IPS-15b (cell line): ENCODE data around the gene AAK1.
"Not testable (repeated sequence)": the region's sequence is repeated elsewhere in the genome, so short reads cannot be mapped to it uniquely, and the experiment has no call there.

Experiments used
- H3K27me3 ChIP-seq: one replicate; pipeline ENCODE4 v1.6.1; 2013; ENCODE audit warnings: low read length; ENCODE audit not compliant: control insufficient read depth, insufficient read depth
- H3K36me3 ChIP-seq: one replicate; pipeline ENCODE4 v1.6.1; 2013; ENCODE audit warnings: low read length; ENCODE audit not compliant: control insufficient read depth, insufficient read depth
- H3K4me1 ChIP-seq: one replicate; pipeline ENCODE4 v1.6.1; 2013; ENCODE audit warnings: mild to moderate bottlenecking, low read length; ENCODE audit not compliant: control insufficient read depth, insufficient read depth
- H3K4me3 ChIP-seq: one replicate; pipeline ENCODE4 v1.5.1; 2013; ENCODE audit warnings: low read depth, low read length
- H3K9ac ChIP-seq: one replicate; pipeline ENCODE4 v1.6.1; 2013; ENCODE audit warnings: low read depth, mild to moderate bottlenecking, low read length
- H3K9me3 ChIP-seq: one replicate; pipeline ENCODE4 v1.6.1; 2013; ENCODE audit warnings: mild to moderate bottlenecking, low read length; ENCODE audit not compliant: control insufficient read depth, insufficient read depth

Gene AAK1

GRCh38 chr2:69429491-69430183 is 213.9 kb downstream of the AAK1 start:
- Histone ChIP-seq H3K27me3 (no peaks in the 10 kb centered on the region), H3K4me1 (no peaks in the 10 kb centered on the region), H3K4me3 (no peak overlapping the region), H3K9ac (no peak overlapping the region), H3K36me3 (peaks cover 2% of the 10 kb centered on the region), H3K9me3 (no peaks in the 10 kb centered on the region)

GRCh38 chr2:69428981-69429380 is 214.6 kb downstream of the AAK1 start:
- Histone ChIP-seq H3K27me3 (no peaks in the 10 kb centered on the region), H3K4me1 (no peaks in the 10 kb centered on the region), H3K9me3 (no peaks in the 10 kb centered on the region), H3K36me3 (peaks cover 2% of the 10 kb centered on the region), H3K9ac (no peak overlapping the region), H3K4me3 (no peak overlapping the region)

- Histone ChIP-seq H3K4me1 (no peaks in the 10 kb centered on the region), H3K4me3 (no peak overlapping the region), H3K36me3 (no peaks in the 10 kb centered on the region), H3K9ac (no peak overlapping the region), H3K27me3 (no peaks in the 10 kb centered on the region), H3K9me3 (no peaks in the 10 kb centered on the region)
These were observed 219.1 kb downstream of the AAK1 start for GRCh38 chr2:69424419-69424818.

GRCh38 chr2:69422198-69422597 is 221.3 kb downstream of the AAK1 start:
- Histone ChIP-seq H3K4me1 (no peaks in the 10 kb centered on the region), H3K27me3 (no peaks in the 10 kb centered on the region), H3K9ac (no peak overlapping the region), H3K9me3 (no peaks in the 10 kb centered on the region), H3K4me3 (no peak overlapping the region), H3K36me3 (peaks cover 3% of the 10 kb centered on the region)

- H3K36me3 ChIP-seq, H3K4me3 ChIP-seq, H3K4me1 ChIP-seq, H3K9me3 ChIP-seq, H3K27me3 ChIP-seq, H3K9ac ChIP-seq: not testable (repeated sequence)
These were observed 224.4 kb downstream of the AAK1 start for GRCh38 chr2:69419111-69419510.

- peaks cover 5% of the 10 kb centered on the region for H3K36me3 ChIP-seq
These were observed 227.4 kb downstream of the AAK1 start for GRCh38 chr2:69416147-69416546.

More at GRCh38 chr2:69416147-69416546, 227.4 kb downstream of the AAK1 start:
- Histone ChIP-seq H3K4me1 (no peaks in the 10 kb centered on the region), H3K9ac (no peak overlapping the region), H3K27me3 (no peaks in the 10 kb centered on the region), H3K9me3 (no peaks in the 10 kb centered on the region), H3K4me3 (no peak overlapping the region)
